Measurements from ENCODE around the gene PNPO. TPM values are rescaled to one million over a fixed set of nuclear protein-coding genes. Genes with fewer than 3 reads are reported as not detected.

PNPO gene
- total RNA-seq, 4 donors from 2014 or later, result 47.3 to 103 (median 78.9) TPM

GRCh38 chr17:47896672-47897490 is 44.5 kb upstream of the PNPO start:
- 1 to 4% methylated on average over 14 to 19 of the region's 22 CpGs for WGBS, 2 donors
- H3K4me1 ChIP-seq, result peaks cover 24 to 59% of the 10 kb centered on the region in 2 donors
- no peaks in the 10 kb centered on the region for H3K27me3 ChIP-seq
- peak overlapping the region; percentile 98 to 100 (median 99) for H3K27ac ChIP-seq
- H3K9me3 ChIP-seq, result no peaks in the 10 kb centered on the region
- DNase-seq, result no peak
- intact Hi-C loops (cut with DNase I), result loop anchor here (5.0 to 10.0 kb wide), 2 partner anchors 45 to 202 kb away; partner anchors contain the start of genes PNPO and TBKBP1
- TF ChIP-seq POLR2A (IDR thresholded peaks at IDR 0.05), result no peak
- no peak for TF ChIP-seq CTCF (IDR thresholded peaks at IDR 0.05)
- H3K36me3 ChIP-seq, result no peaks in the 10 kb centered on the region
- peak overlapping the region; percentile 38 to 90 (median 84) for H3K4me3 ChIP-seq (replicated peaks in 1 of 3)

GRCh38 chr17:47897561-47897960 is 43.8 kb upstream of the PNPO start:
- Histone ChIP-seq H3K4me1 (peaks cover 24 to 59% of the 10 kb centered on the region in 2 donors), H3K27ac (peak overlapping the region; percentile 98 to 100 (median 99)), H3K36me3 (no peaks in the 10 kb centered on the region), H3K4me3 (replicated peaks in 1 of 3) (no peak overlapping the region), H3K27me3 (no peaks in the 10 kb centered on the region), H3K9me3 (no peaks in the 10 kb centered on the region)
- TF ChIP-seq POLR2A (IDR thresholded peaks at IDR 0.05) (no peak), CTCF (IDR thresholded peaks at IDR 0.05) (no peak)
- no peak for DNase-seq
- 81 to 84% methylated on average over 5 of the region's 5 CpGs for WGBS, 2 donors
- intact Hi-C loops (cut with DNase I), result loop anchor here (5.0 to 10.0 kb wide), 2 partner anchors 45 to 203 kb away; partner anchors contain the start of genes PNPO and TBKBP1

GRCh38 chr17:47898241-47898640 is 43.1 kb upstream of the PNPO start:
- intact Hi-C loops (cut with DNase I), result loop anchor here (5.0 to 10.0 kb wide), 2 partner anchors 44 to 203 kb away; partner anchors contain the start of genes PNPO and TBKBP1
- Histone ChIP-seq H3K4me3 (replicated peaks in 1 of 3) (no peak overlapping the region), H3K27me3 (no peaks in the 10 kb centered on the region), H3K36me3 (no peaks in the 10 kb centered on the region), H3K27ac (peak overlapping the region in 1 of 3 donors; percentile 99), H3K4me1 (peaks cover 24 to 53% of the 10 kb centered on the region in 2 donors), H3K9me3 (no peaks in the 10 kb centered on the region)
- no peak for TF ChIP-seq POLR2A (IDR thresholded peaks at IDR 0.05)
- TF ChIP-seq CTCF (IDR thresholded peaks at IDR 0.05), result no peak
- no peak for DNase-seq

- intact Hi-C loops (cut with DNase I), result loop anchor here (5.0 to 10.0 kb wide), 2 partner anchors 43 to 205 kb away; partner anchors contain the start of genes PNPO and TBKBP1
- H3K4me3 ChIP-seq (replicated peaks in 1 of 3), result no peak overlapping the region
- WGBS, 2 donors, result 66 to 80% methylated on average over 2 to 5 of the region's 5 CpGs
- H3K27ac ChIP-seq, result peak overlapping the region; percentile 1 to 74 (median 72)
- no peak for DNase-seq
- no peaks in the 10 kb centered on the region for H3K27me3 ChIP-seq
- no peaks in the 10 kb centered on the region for H3K36me3 ChIP-seq
- no peaks in the 10 kb centered on the region for H3K9me3 ChIP-seq
- H3K4me1 ChIP-seq, result peaks cover 25 to 53% of the 10 kb centered on the region in 2 donors
- TF ChIP-seq CTCF (IDR thresholded peaks at IDR 0.05) (no peak), POLR2A (IDR thresholded peaks at IDR 0.05) (no peak)
Observed at GRCh38 chr17:47899643-47900042, 41.7 kb upstream of the PNPO start.

GRCh38 chr17:47901423-47901822 is 39.9 kb upstream of the PNPO start:
- intact Hi-C loops (cut with DNase I), result no loop called here
- 80 to 83% methylated on average over 7 of the region's 7 CpGs for WGBS, 2 donors
- peaks cover 42 to 71% of the 10 kb centered on the region in 2 donors for H3K4me1 ChIP-seq
- TF ChIP-seq CTCF (IDR thresholded peaks at IDR 0.05) (no peak), POLR2A (IDR thresholded peaks at IDR 0.05) (no peak)
- DNase-seq, result no peak
- H3K9me3 ChIP-seq, result no peaks in the 10 kb centered on the region
- H3K36me3 ChIP-seq, result no peaks in the 10 kb centered on the region
- H3K4me3 ChIP-seq (replicated peaks in 1 of 3), result no peak overlapping the region
- H3K27me3 ChIP-seq, result no peaks in the 10 kb centered on the region
- peak overlapping the region in 2 of 3 donors; percentile 72 to 74 for H3K27ac ChIP-seq

Data from thyroid gland (tissue), 4 donors.